IPS-11a (cell line): ENCODE results near the gene KLHDC10.
"Not testable (repeated sequence)": the region's sequence is repeated elsewhere in the genome, so short reads cannot be mapped to it uniquely, and the experiment has no call there.

Experiments used
- H3K4me3 ChIP-seq: one replicate; pipeline ENCODE4 v1.5.1; 2013; ENCODE audit warnings: low read depth, low read length, control low read depth

The KLHDC10 gene

GRCh38 chr7:130071701-130072622 is 1.6 kb downstream of the KLHDC10 start:
- peak overlapping the region; percentile 93 for H3K4me3 ChIP-seq

GRCh38 chr7:130079846-130080394 is 9.6 kb downstream of the KLHDC10 start:
- H3K4me3 ChIP-seq: no peak overlapping the region

GRCh38 chr7:130083497-130083896 is 13.2 kb downstream of the KLHDC10 start:
- not testable (repeated sequence) for H3K4me3 ChIP-seq

- H3K4me3 ChIP-seq: no peak overlapping the region
Measured at GRCh38 chr7:130084037-130084875, 13.9 kb downstream of the KLHDC10 start.

GRCh38 chr7:130085235-130085634 is 14.9 kb downstream of the KLHDC10 start:
- not testable (repeated sequence) for H3K4me3 ChIP-seq

GRCh38 chr7:130086938-130087337 is 16.6 kb downstream of the KLHDC10 start:
- no peak overlapping the region for H3K4me3 ChIP-seq

GRCh38 chr7:130087364-130087763 is 17.0 kb downstream of the KLHDC10 start:
- H3K4me3 ChIP-seq: no peak overlapping the region

GRCh38 chr7:130090745-130091532 is 20.6 kb downstream of the KLHDC10 start:
- H3K4me3 ChIP-seq: no peak overlapping the region

GRCh38 chr7:130091999-130092398 is 21.7 kb downstream of the KLHDC10 start:
- H3K4me3 ChIP-seq: no peak overlapping the region

- no peak overlapping the region for H3K4me3 ChIP-seq
Measured at GRCh38 chr7:130092598-130092997, 22.3 kb downstream of the KLHDC10 start.

GRCh38 chr7:130095812-130096211 is 25.5 kb downstream of the KLHDC10 start:
- H3K4me3 ChIP-seq: no peak overlapping the region

GRCh38 chr7:130096243-130096827 is 26.0 kb downstream of the KLHDC10 start:
- H3K4me3 ChIP-seq: no peak overlapping the region

- no peak overlapping the region for H3K4me3 ChIP-seq
Measured at GRCh38 chr7:130099331-130099730, 29.0 kb downstream of the KLHDC10 start.

- no peak overlapping the region for H3K4me3 ChIP-seq
Measured at GRCh38 chr7:130102588-130102987, 32.3 kb downstream of the KLHDC10 start.

- no peak overlapping the region for H3K4me3 ChIP-seq
Measured at GRCh38 chr7:130107949-130108674, 37.8 kb downstream of the KLHDC10 start.

GRCh38 chr7:130108809-130109208 is 38.5 kb downstream of the KLHDC10 start:
- no peak overlapping the region for H3K4me3 ChIP-seq

GRCh38 chr7:130112093-130112492 is 41.8 kb downstream of the KLHDC10 start:
- no peak overlapping the region for H3K4me3 ChIP-seq

GRCh38 chr7:130112662-130113425 is 42.5 kb downstream of the KLHDC10 start:
- H3K4me3 ChIP-seq: no peak overlapping the region

- not testable (repeated sequence) for H3K4me3 ChIP-seq
Measured at GRCh38 chr7:130113426-130113805, 43.1 kb downstream of the KLHDC10 start.
